Fibroblast of skin of right biceps (primary cell): ENCODE measurements around the gene GABRE.
"Not testable (repeated sequence)": the region's sequence is repeated elsewhere in the genome, so short reads cannot be mapped to it uniquely, and the experiment has no call there.

Source experiments
- DNase-seq: peaks from one replicate; pipeline ENCODE4 v3.0.0-alpha.2; 2013

The GABRE gene

GRCh38 chrX:151966236-151966635, 8.2 kb downstream of the GABRE start:
- no peak for DNase-seq

GRCh38 chrX:151962034-151962433, 12.4 kb downstream of the GABRE start:
- DNase-seq = no peak

GRCh38 chrX:151958101-151958500, 16.4 kb downstream of the GABRE start:
- no peak for DNase-seq

GRCh38 chrX:151954730-151955129, 19.7 kb downstream of the GABRE start:
- DNase-seq = no peak

GRCh38 chrX:151938172-151938571, 36.3 kb downstream of the GABRE start:
- no peak for DNase-seq

GRCh38 chrX:151935358-151935757, 39.1 kb downstream of the GABRE start:
- DNase-seq = no peak

GRCh38 chrX:151929126-151929525, 45.4 kb downstream of the GABRE start:
- DNase-seq = peak; percentile 1

GRCh38 chrX:151923648-151924047, 50.8 kb downstream of the GABRE start:
- DNase-seq = no peak

- no peak for DNase-seq
These were observed 51.8 kb downstream of the GABRE start for GRCh38 chrX:151922692-151923091.

- no peak for DNase-seq
These were observed 52.6 kb downstream of the GABRE start for GRCh38 chrX:151921866-151922265.

- no peak for DNase-seq
These were observed 53.2 kb downstream of the GABRE start for GRCh38 chrX:151921292-151921691.

- no peak for DNase-seq
These were observed 53.9 kb downstream of the GABRE start for GRCh38 chrX:151920530-151920929.

GRCh38 chrX:151920101-151920500, 54.4 kb downstream of the GABRE start:
- DNase-seq = no peak

GRCh38 chrX:151919610-151920009, 54.9 kb downstream of the GABRE start:
- DNase-seq = no peak

GRCh38 chrX:151918736-151919135, 55.7 kb downstream of the GABRE start:
- not testable (repeated sequence) for DNase-seq

- no peak for DNase-seq
These were observed 61.7 kb downstream of the GABRE start, which contains the start of gene MAGEA4 for GRCh38 chrX:151912780-151913179. Gene MAGEA4 (plus strand): TSS chrX:151912889. CDS start chrX:151923665, 10,776 bp downstream.

GRCh38 chrX:151912221-151912620, 62.3 kb downstream of the GABRE start:
- no peak for DNase-seq

- DNase-seq = no peak
These were observed 69.5 kb downstream of the GABRE start for GRCh38 chrX:151904989-151905388.
